ENCODE data around the gene VCP. TPM values are rescaled to one million over a fixed set of nuclear protein-coding genes. Genes with fewer than 3 reads are reported as not detected.
"Not testable (repeated sequence)": the region's sequence is repeated elsewhere in the genome, so short reads cannot be mapped to it uniquely, and the experiment has no call there.

The VCP gene
- total and polyA plus RNA-seq, 4 donors, result 201 to 281 (median 231) TPM

- Histone ChIP-seq H3K36me3 (ENCODE audit: control insufficient read depth, insufficient read depth, low read length) (peaks cover 7% of the 10 kb centered on the region), H3K27me3 (ENCODE audit: control insufficient read depth, insufficient read depth, low read length) (no peaks in the 10 kb centered on the region), H3K27ac (ENCODE audit: low read depth, low read length) (no peak overlapping the region), H3K9me3 (ENCODE audit: control insufficient read depth, insufficient read depth, low read length) (no peaks in the 10 kb centered on the region), H3K4me3 (ENCODE audit: low read depth, low read length) (no peak overlapping the region), H3K4me1 (ENCODE audit: control insufficient read depth, insufficient read depth, low read length) (no peaks in the 10 kb centered on the region)
- DNase-seq (ENCODE audit: low read depth in 4 of 6, low spot score in 6 of 6), result no peak
Observed at GRCh38 chr9:35028341-35028740, 44.1 kb downstream of the VCP start.

GRCh38 chr9:35027860-35028259, 44.6 kb downstream of the VCP start:
- Histone ChIP-seq H3K4me1 (ENCODE audit: control insufficient read depth, insufficient read depth, low read length) (no peaks in the 10 kb centered on the region), H3K27me3 (ENCODE audit: control insufficient read depth, insufficient read depth, low read length) (no peaks in the 10 kb centered on the region), H3K27ac (ENCODE audit: low read depth, low read length) (no peak overlapping the region), H3K9me3 (ENCODE audit: control insufficient read depth, insufficient read depth, low read length) (no peaks in the 10 kb centered on the region), H3K4me3 (ENCODE audit: low read depth, low read length) (no peak overlapping the region), H3K36me3 (ENCODE audit: control insufficient read depth, insufficient read depth, low read length) (peaks cover 7% of the 10 kb centered on the region)
- no peak for DNase-seq (ENCODE audit: low read depth in 4 of 6, low spot score in 6 of 6)
- no CpG with 5 or more reads among the region's 1 CpG for WGBS (ENCODE audit: insufficient coverage)

- Histone ChIP-seq H3K36me3 (ENCODE audit: control insufficient read depth, insufficient read depth, low read length) (peaks cover 5% of the 10 kb centered on the region), H3K9me3 (ENCODE audit: control insufficient read depth, insufficient read depth, low read length) (no peaks in the 10 kb centered on the region), H3K27me3 (ENCODE audit: control insufficient read depth, insufficient read depth, low read length) (no peaks in the 10 kb centered on the region), H3K4me1 (ENCODE audit: control insufficient read depth, insufficient read depth, low read length) (no peaks in the 10 kb centered on the region), H3K27ac (ENCODE audit: low read depth, low read length) (no peak overlapping the region), H3K4me3 (ENCODE audit: low read depth, low read length) (no peak overlapping the region)
- 89% methylated on average over 1 of the region's 1 CpG for WGBS (ENCODE audit: insufficient coverage)
- no peak for DNase-seq (ENCODE audit: low read depth in 4 of 6, low spot score in 6 of 6)
Observed at GRCh38 chr9:35027374-35027773, 45.1 kb downstream of the VCP start.

- peaks cover 3% of the 10 kb centered on the region for H3K36me3 ChIP-seq (ENCODE audit: control insufficient read depth, insufficient read depth, low read length)
- peak in 1 of 6 donors; percentile 29 for DNase-seq (ENCODE audit: low read depth in 4 of 6, low spot score in 6 of 6)
- 100% methylated on average over 1 of the region's 3 CpGs for WGBS (ENCODE audit: insufficient coverage)
Observed at GRCh38 chr9:35026671-35027070, 45.8 kb downstream of the VCP start.

GRCh38 chr9:35023443-35023842, 49.0 kb downstream of the VCP start:
- WGBS (ENCODE audit: insufficient coverage), result 82% methylated on average over 5 of the region's 5 CpGs
- not testable (repeated sequence) for H3K27ac ChIP-seq (ENCODE audit: low read depth, low read length); H3K4me3 ChIP-seq (ENCODE audit: low read depth, low read length); H3K36me3 ChIP-seq (ENCODE audit: control insufficient read depth, insufficient read depth, low read length); H3K27me3 ChIP-seq (ENCODE audit: control insufficient read depth, insufficient read depth, low read length); DNase-seq (ENCODE audit: low read depth in 4 of 6, low spot score in 6 of 6); H3K4me1 ChIP-seq (ENCODE audit: control insufficient read depth, insufficient read depth, low read length); H3K9me3 ChIP-seq (ENCODE audit: control insufficient read depth, insufficient read depth, low read length)

More at GRCh38 chr9:35026671-35027070, 45.8 kb downstream of the VCP start:
- no peak overlapping the region for H3K27ac ChIP-seq (ENCODE audit: low read depth, low read length)
- H3K4me3 ChIP-seq (ENCODE audit: low read depth, low read length), result no peak overlapping the region
- no peaks in the 10 kb centered on the region for H3K9me3 ChIP-seq (ENCODE audit: control insufficient read depth, insufficient read depth, low read length)
- no peaks in the 10 kb centered on the region for H3K27me3 ChIP-seq (ENCODE audit: control insufficient read depth, insufficient read depth, low read length)
- H3K4me1 ChIP-seq (ENCODE audit: control insufficient read depth, insufficient read depth, low read length), result no peaks in the 10 kb centered on the region

- Histone ChIP-seq H3K36me3 (ENCODE audit: control insufficient read depth, insufficient read depth, low read length) (peaks cover 17% of the 10 kb centered on the region), H3K4me1 (ENCODE audit: control insufficient read depth, insufficient read depth, low read length) (no peaks in the 10 kb centered on the region), H3K27ac (ENCODE audit: low read depth, low read length) (no peak overlapping the region), H3K4me3 (ENCODE audit: low read depth, low read length) (no peak overlapping the region), H3K27me3 (ENCODE audit: control insufficient read depth, insufficient read depth, low read length) (no peaks in the 10 kb centered on the region), H3K9me3 (ENCODE audit: control insufficient read depth, insufficient read depth, low read length) (peaks cover 4% of the 10 kb centered on the region)
- no peak for DNase-seq (ENCODE audit: low read depth in 4 of 6, low spot score in 6 of 6)
- WGBS (ENCODE audit: insufficient coverage), result no CpG with 5 or more reads among the region's 2 CpGs
Observed at GRCh38 chr9:35014517-35014916, 57.9 kb downstream of the VCP start.

- Histone ChIP-seq H3K4me3 (ENCODE audit: low read depth, low read length) (no peak overlapping the region), H3K36me3 (ENCODE audit: control insufficient read depth, insufficient read depth, low read length) (peaks cover 17% of the 10 kb centered on the region), H3K27me3 (ENCODE audit: control insufficient read depth, insufficient read depth, low read length) (no peaks in the 10 kb centered on the region), H3K4me1 (ENCODE audit: control insufficient read depth, insufficient read depth, low read length) (no peaks in the 10 kb centered on the region), H3K27ac (ENCODE audit: low read depth, low read length) (no peak overlapping the region), H3K9me3 (ENCODE audit: control insufficient read depth, insufficient read depth, low read length) (peaks cover 4% of the 10 kb centered on the region)
- WGBS (ENCODE audit: insufficient coverage), result 84% methylated on average over 3 of the region's 3 CpGs
- no peak for DNase-seq (ENCODE audit: low read depth in 4 of 6, low spot score in 6 of 6)
Observed at GRCh38 chr9:35010351-35010958, 62.0 kb downstream of the VCP start.

Small RNA genes lying within 50 kb of the gene (small RNA-seq; reads per million reads assigned to genes)
- gene RN7SL338P (ENCODE audit: low replicate concordance), result not detected

Other genes with a start within 250 kb of the VCP start
- gene PHF24, start 114.3 kb downstream of the VCP start, total RNA-seq, result 10 to 100 TPM in 1 of 2 donors, 1 to 10 TPM in 1; 7.7 to 36.0 TPM
- gene PHF24, start 114.3 kb downstream of the VCP start, polyA plus RNA-seq (ENCODE audit: insufficient read length in 2 of 2), result 10 to 100 TPM; 46.0 to 48.6 TPM
- gene DNAJB5, start 82.9 kb downstream of the VCP start, total RNA-seq, result 10 to 100 TPM; 16.9 to 18.9 TPM
- 10 to 100 TPM; 53.1 to 54.6 TPM for gene DNAJB5, start 82.9 kb downstream of the VCP start, polyA plus RNA-seq (ENCODE audit: insufficient read length in 2 of 2)
- 10 to 100 TPM; 15.9 to 30.1 TPM for gene FANCG, start 7.3 kb upstream of the VCP start, total RNA-seq
- gene FANCG, start 7.3 kb upstream of the VCP start, polyA plus RNA-seq (ENCODE audit: insufficient read length in 2 of 2), result 10 to 100 TPM; 46.8 to 49.3 TPM
- gene PIGO, start 24.0 kb upstream of the VCP start, total RNA-seq, result 10 to 100 TPM; 12.2 to 22.9 TPM
- gene PIGO, start 24.0 kb upstream of the VCP start, polyA plus RNA-seq (ENCODE audit: insufficient read length in 2 of 2), result 10 to 100 TPM; 17.7 to 28.1 TPM
- 100 to 1,000 TPM in 1 of 2 donors, 10 to 100 TPM in 1; 61.2 to 102 TPM for gene STOML2, start 30.5 kb upstream of the VCP start, total RNA-seq
- gene STOML2, start 30.5 kb upstream of the VCP start, polyA plus RNA-seq (ENCODE audit: insufficient read length in 2 of 2), result 10 to 100 TPM; 73.3 to 79.1 TPM
- gene ATOSB, start 43.2 kb upstream of the VCP start, total RNA-seq, result 10 to 100 TPM; 12.2 to 16.3 TPM
- gene ATOSB, start 43.2 kb upstream of the VCP start, polyA plus RNA-seq (ENCODE audit: insufficient read length in 2 of 2), result 10 to 100 TPM; 30.7 to 32.2 TPM
- gene UNC13B, start 89.4 kb upstream of the VCP start, total RNA-seq, result 10 to 100 TPM; 20.2 to 37.9 TPM
- 10 to 100 TPM; 24.2 to 25.6 TPM for gene UNC13B, start 89.4 kb upstream of the VCP start, polyA plus RNA-seq (ENCODE audit: insufficient read length in 2 of 2)